SK-N-MC (cell line): ENCODE results near the gene LYPD4.

ENCODE experiments used
- EZH2 ChIP-seq: fragments of 200-600 bp; sonication (generic); IDR thresholded peaks from one replicate; pipeline ENCODE4 v1.6.1; 2017; ENCODE audit warnings: antibody characterized with exemption
- FOXP2 ChIP-seq: optimal IDR thresholded peaks from 2 replicates; pipeline ENCODE3; 2011; ENCODE audit warnings: mild to moderate bottlenecking, moderate library complexity; ENCODE audit not compliant: insufficient read depth; ENCODE audit errors: extremely low read length, control extremely low read depth
- POLR2AphosphoS5 ChIP-seq: IDR thresholded peaks from 2 replicates; pipeline ENCODE4 v1.6.1; 2012; ENCODE audit warnings: mild to moderate bottlenecking, low read depth, low read length, borderline replicate concordance

- no peak for TF ChIP-seq POLR2AphosphoS5
- no peak for TF ChIP-seq EZH2
- no peak for TF ChIP-seq FOXP2
These were observed 32.7 kb upstream of the LYPD4 start, which contains the start of gene CD79A for GRCh38 chr19:41876847-41877832.
